Thymus (tissue), 14 donors: ENCODE data around the gene DARS2. TPM values are rescaled to one million over a fixed set of nuclear protein-coding genes. Genes with fewer than 3 reads are reported as not detected.
"Not testable (repeated sequence)": the region's sequence is repeated elsewhere in the genome, so short reads cannot be mapped to it uniquely, and the experiment has no call there.

Source experiments
- DNase-seq, 9 donors: peaks; one replicate each; pipeline ENCODE4 v3.0.0-alpha.2; 2013; ENCODE audit warnings: low spot score in 9 of 9, low read depth in 6 of 9, missing footprints in 1 of 9
- H3K27ac ChIP-seq, 2 donors: one replicate each; pipeline ENCODE4 v1.5.1; 2013; ENCODE audit warnings: control low read depth in 1 of 2, low read depth in 1 of 2, low read length in 1 of 2, mild to moderate bottlenecking in 1 of 2, moderate library complexity in 1 of 2
- H3K27me3 ChIP-seq, 2 donors: one replicate each; pipeline ENCODE4 v1.5.1; 2013; ENCODE audit warnings: low read length in 1 of 2; ENCODE audit not compliant: control insufficient read depth in 2 of 2, insufficient read depth in 1 of 2
- H3K36me3 ChIP-seq, 2 donors: one replicate each; pipeline ENCODE4 v1.5.1; 2013; ENCODE audit warnings: low read length in 1 of 2, mild to moderate bottlenecking in 1 of 2, moderate library complexity in 1 of 2; ENCODE audit not compliant: control insufficient read depth in 2 of 2, insufficient read depth in 2 of 2
- H3K4me1 ChIP-seq, 2 donors: one replicate each; pipeline ENCODE4 v1.5.1; 2013; ENCODE audit warnings: low read length in 2 of 2; ENCODE audit not compliant: control insufficient read depth in 2 of 2, insufficient read depth in 2 of 2
- H3K4me3 ChIP-seq, 2 donors: one replicate each; pipeline ENCODE4 v1.5.1; 2013; ENCODE audit warnings: low read length in 2 of 2, control low read depth in 1 of 2, mild to moderate bottlenecking in 1 of 2
- H3K9me3 ChIP-seq, 2 donors: one replicate each; pipeline ENCODE4 v1.5.1; 2013; ENCODE audit warnings: low read length in 1 of 2, mild to moderate bottlenecking in 1 of 2; ENCODE audit not compliant: control insufficient read depth in 2 of 2, insufficient read depth in 1 of 2
- WGBS: extraction: QIAGEN DNeasy Blood & Tissue Kit; methylation state at CpG from one replicate; pipeline ENCODE4 v1.1.7; 2013; 5-methylcytosine and 5-hydroxymethylcytosine counted together
- long read RNA-seq, 10 donors: transcript quantifications; one replicate each; lab custom pipeline, GENCODE V29; 2026
- polyA plus RNA-seq: library from polyadenylated mRNA; stranded (reverse); fragments of 200-250 nt; gene quantifications from one replicate; pipeline ENCODE4 v1.2.3, GENCODE V29; 2013
- total RNA-seq: library from RNA; stranded (reverse); fragments of 120-200 nt; gene quantifications from one replicate; pipeline ENCODE4 v1.2.4, GENCODE V29; 2013
- donor health status: healthy.

Gene DARS2
- total RNA-seq = 14.4 TPM
- 8.0 TPM for polyA plus RNA-seq
- long read RNA-seq, donor 1, partial matches to known transcripts = 8 of 32 reads
- long read RNA-seq, donor 1, other reads (novel, unspliced or antisense) = 23 of 32 reads
- long read RNA-seq, donor 2, transcript DARS2-201 (17 exons, 3,441 nt) = major isoform, 9 of 776 reads
- long read RNA-seq, donor 2, partial matches to known transcripts = 327 of 776 reads
- long read RNA-seq, donor 2, other reads (novel, unspliced or antisense) = 437 of 776 reads
- long read RNA-seq, donor 3, partial matches to known transcripts = 718 of 950 reads
- long read RNA-seq, donor 3, other reads (novel, unspliced or antisense) = 227 of 950 reads
- long read RNA-seq, donor 4, partial matches to known transcripts = 143 of 462 reads
- long read RNA-seq, donor 4, other reads (novel, unspliced or antisense) = 317 of 462 reads
- long read RNA-seq, donor 5, partial matches to known transcripts = 537 of 1,102 reads
- long read RNA-seq, donor 5, other reads (novel, unspliced or antisense) = 561 of 1,102 reads
- long read RNA-seq, donor 6, transcript DARS2-201 (17 exons, 3,441 nt) = major isoform, 5 of 5 reads
- long read RNA-seq, donor 6, partial matches to known transcripts = 0 of 5 reads
- long read RNA-seq, donor 6, other reads (novel, unspliced or antisense) = 0 of 5 reads
- long read RNA-seq, donor 7, partial matches to known transcripts = 0 of 2 reads
- long read RNA-seq, donor 7, other reads (novel, unspliced or antisense) = 0 of 2 reads
- long read RNA-seq, donor 8, partial matches to known transcripts = 62 of 126 reads
- long read RNA-seq, donor 8, other reads (novel, unspliced or antisense) = 63 of 126 reads
- long read RNA-seq, donor 9, transcript DARS2-201 (17 exons, 3,441 nt) = major isoform, 7 of 256 reads
- long read RNA-seq, donor 9, partial matches to known transcripts = 96 of 256 reads
- long read RNA-seq, donor 9, other reads (novel, unspliced or antisense) = 153 of 256 reads
- long read RNA-seq, donor 10, partial matches to known transcripts = 176 of 285 reads
- long read RNA-seq, donor 10, other reads (novel, unspliced or antisense) = 106 of 285 reads

GRCh38 chr1:173824315-173825081 lies at the start of gene DARS2, which contains the start of gene CENPL:
TSS of gene DARS2 (plus strand) at chr1:173824673. CDS start at chr1:173825230, 557 bp downstream.
TSS of gene CENPL (minus strand) at chr1:173824883. CDS start at chr1:173811299, 13,584 bp downstream.
- Histone ChIP-seq H3K27me3 (no peaks in the 10 kb centered on the region), H3K27ac (peak within 1 kb of the TSS; percentile 93 to 95), H3K9me3 (no peaks in the 10 kb centered on the region), H3K4me3 (peak within 1 kb of the TSS; percentile 55 to 81), H3K36me3 (peaks cover 0 to 2% of the 10 kb centered on the region in 2 donors), H3K4me1 (peaks cover 2 to 17% of the 10 kb centered on the region in 2 donors)
- DNase-seq = peak; percentile 83 to 98 (median 95)
- under 1% methylated on average over 55 of the region's 55 CpGs for WGBS

- Histone ChIP-seq H3K4me3 (no peak overlapping the region), H3K4me1 (no peaks in the 10 kb centered on the region), H3K36me3 (peaks cover 22 to 33% of the 10 kb centered on the region in 2 donors), H3K27ac (no peak overlapping the region), H3K27me3 (no peaks in the 10 kb centered on the region), H3K9me3 (no peaks in the 10 kb centered on the region)
- no peak for DNase-seq
- WGBS = 82% methylated on average over 5 of the region's 5 CpGs
Measured at GRCh38 chr1:173775578-173776226, 48.8 kb upstream of the DARS2 start.

GRCh38 chr1:173779936-173780335 lies 44.5 kb upstream of the DARS2 start:
- H3K27me3 ChIP-seq = no peaks in the 10 kb centered on the region
- H3K27ac ChIP-seq = no peak overlapping the region
- no peak overlapping the region for H3K4me3 ChIP-seq
- no peak for DNase-seq
- H3K9me3 ChIP-seq = no peaks in the 10 kb centered on the region
- WGBS = 97% methylated on average over 4 of the region's 4 CpGs
- H3K36me3 ChIP-seq = peaks cover 33 to 49% of the 10 kb centered on the region in 2 donors
- no peaks in the 10 kb centered on the region for H3K4me1 ChIP-seq

GRCh38 chr1:173784997-173785396 lies 39.5 kb upstream of the DARS2 start:
- H3K36me3 ChIP-seq = peaks cover 21 to 48% of the 10 kb centered on the region in 2 donors
- H3K4me1 ChIP-seq = no peaks in the 10 kb centered on the region
- WGBS = 98% methylated on average over 7 of the region's 7 CpGs

GRCh38 chr1:173789841-173790240 lies 34.6 kb upstream of the DARS2 start:
- Histone ChIP-seq H3K4me1 (no peaks in the 10 kb centered on the region), H3K4me3 (no peak overlapping the region), H3K27ac (no peak overlapping the region), H3K36me3 (peaks cover 13 to 30% of the 10 kb centered on the region in 2 donors), H3K27me3 (no peaks in the 10 kb centered on the region), H3K9me3 (no peaks in the 10 kb centered on the region)
- 98% methylated on average over 2 of the region's 2 CpGs for WGBS
- no peak for DNase-seq

More at GRCh38 chr1:173784997-173785396, 39.5 kb upstream of the DARS2 start:
- H3K27me3 ChIP-seq = no peaks in the 10 kb centered on the region
- H3K4me3 ChIP-seq = no peak overlapping the region
- H3K27ac ChIP-seq = no peak overlapping the region
- DNase-seq = no peak
- H3K9me3 ChIP-seq = no peaks in the 10 kb centered on the region

GRCh38 chr1:173798078-173798477 lies 26.4 kb upstream of the DARS2 start:
- H3K4me3 ChIP-seq = no peak overlapping the region
- no peak for DNase-seq
- H3K4me1 ChIP-seq = no peaks in the 10 kb centered on the region
- no peaks in the 10 kb centered on the region for H3K9me3 ChIP-seq
- H3K27me3 ChIP-seq = no peaks in the 10 kb centered on the region
- H3K27ac ChIP-seq = no peak overlapping the region
- H3K36me3 ChIP-seq = peaks cover 3 to 29% of the 10 kb centered on the region in 2 donors

- 100% methylated on average over 1 of the region's 1 CpG for WGBS
- not testable (repeated sequence) for H3K4me1 ChIP-seq, H3K27me3 ChIP-seq, H3K4me3 ChIP-seq, H3K27ac ChIP-seq, H3K9me3 ChIP-seq, DNase-seq
- H3K36me3 ChIP-seq = peaks cover 5 to 34% of the 10 kb centered on the region in 2 donors
Measured at GRCh38 chr1:173799995-173800394, 24.5 kb upstream of the DARS2 start.

GRCh38 chr1:173802961-173803360 lies 21.5 kb upstream of the DARS2 start:
- Histone ChIP-seq H3K9me3 (no peaks in the 10 kb centered on the region), H3K4me3 (no peak overlapping the region), H3K27ac (no peak overlapping the region), H3K27me3 (no peaks in the 10 kb centered on the region), H3K36me3 (peaks cover 17 to 54% of the 10 kb centered on the region in 2 donors), H3K4me1 (no peaks in the 10 kb centered on the region)
- DNase-seq = no peak
- 97% methylated on average over 2 of the region's 2 CpGs for WGBS
